GM18517 (cell line): ENCODE results near the gene SCFD2.
"Not testable (repeated sequence)": the region's sequence is repeated elsewhere in the genome, so short reads cannot be mapped to it uniquely, and the experiment has no call there.

Experiments used
- ATAC-seq: cut with Tn5 transposase; IDR thresholded peaks from one replicate; pipeline ENCODE4 v1.9.1; 2021; ENCODE audit warnings: mild to moderate bottlenecking, moderate library complexity; ENCODE audit not compliant: unreplicated experiment

Gene SCFD2

GRCh38 chr4:53346920-53347852 lies 18.7 kb downstream of the SCFD2 start:
- ATAC-seq, result no peak

GRCh38 chr4:53346392-53346791 lies 19.5 kb downstream of the SCFD2 start:
- ATAC-seq, result not testable (repeated sequence)

- not testable (repeated sequence) for ATAC-seq
These were observed 25.7 kb downstream of the SCFD2 start for GRCh38 chr4:53340145-53340544.

- ATAC-seq, result not testable (repeated sequence)
These were observed 30.9 kb downstream of the SCFD2 start for GRCh38 chr4:53334916-53335315.

GRCh38 chr4:53326535-53326934 lies 39.3 kb downstream of the SCFD2 start:
- no peak for ATAC-seq

- no peak for ATAC-seq
These were observed 43.2 kb downstream of the SCFD2 start for GRCh38 chr4:53322696-53323095.

- no peak for ATAC-seq
These were observed 43.9 kb downstream of the SCFD2 start for GRCh38 chr4:53321984-53322289.

- ATAC-seq, result no peak
These were observed 44.5 kb downstream of the SCFD2 start for GRCh38 chr4:53321151-53321983.

- no peak for ATAC-seq
These were observed 50.6 kb downstream of the SCFD2 start for GRCh38 chr4:53315300-53315699.

GRCh38 chr4:53314252-53314651 lies 51.6 kb downstream of the SCFD2 start:
- ATAC-seq, result no peak

GRCh38 chr4:53313510-53313909 lies 52.4 kb downstream of the SCFD2 start:
- ATAC-seq, result no peak

GRCh38 chr4:53309321-53310040 lies 56.4 kb downstream of the SCFD2 start:
- no peak for ATAC-seq

- no peak for ATAC-seq
These were observed 57.8 kb downstream of the SCFD2 start for GRCh38 chr4:53307819-53308780.

- ATAC-seq, result no peak
These were observed 58.7 kb downstream of the SCFD2 start for GRCh38 chr4:53307210-53307609.

- ATAC-seq, result no peak
These were observed 59.1 kb downstream of the SCFD2 start for GRCh38 chr4:53306729-53307128.

GRCh38 chr4:53292209-53292608 lies 73.7 kb downstream of the SCFD2 start:
- ATAC-seq, result not testable (repeated sequence)

GRCh38 chr4:53281438-53281837 lies 84.4 kb downstream of the SCFD2 start:
- ATAC-seq, result no peak

GRCh38 chr4:53280846-53281245 lies 85.0 kb downstream of the SCFD2 start:
- ATAC-seq, result no peak

GRCh38 chr4:53274609-53275268 lies 91.1 kb downstream of the SCFD2 start:
- ATAC-seq, result no peak

GRCh38 chr4:53273726-53274125 lies 92.1 kb downstream of the SCFD2 start:
- no peak for ATAC-seq
